Cardiac muscle cell (in vitro differentiated cells and primary cell): Measurements from ENCODE around the gene NAA35. TPM values are rescaled to one million over a fixed set of nuclear protein-coding genes. Genes with fewer than 3 reads are reported as not detected.
"Not testable (repeated sequence)": the region's sequence is repeated elsewhere in the genome, so short reads cannot be mapped to it uniquely, and the experiment has no call there.

Experiments used
- DNase-seq, 2 donors: peaks; one replicate each; pipeline versions ENCODE4 v3.0.0 to v3.0.0-alpha.2; 2010 to 2017; ENCODE audit warnings: low read depth in 1 of 2, low spot score in 1 of 2
- H3K27ac ChIP-seq: fragments of 200-600 bp; sonication (generic); 2 replicates; pipeline ENCODE4 v1.5.1; 2016
- H3K27me3 ChIP-seq: fragments of 200-600 bp; sonication (generic); 2 replicates; pipeline ENCODE4 v1.6.0; 2016; ENCODE audit warnings: control low read depth
- H3K36me3 ChIP-seq: fragments of 200-600 bp; sonication (generic); 2 replicates; pipeline ENCODE4 v1.5.1; 2016; ENCODE audit warnings: control low read depth
- H3K4me1 ChIP-seq: fragments of 200-600 bp; sonication (generic); 2 replicates; pipeline ENCODE4 v1.8.1; 2017; ENCODE audit warnings: low read depth, mild to moderate bottlenecking, mixed run types
- H3K4me3 ChIP-seq: fragments of 200-600 bp; sonication (generic); 2 replicates; pipeline ENCODE4 v1.5.1; 2016; ENCODE audit warnings: mild to moderate bottlenecking
- H3K9me3 ChIP-seq: fragments of 200-600 bp; sonication (generic); 2 replicates; pipeline ENCODE4 v1.5.1; 2017; ENCODE audit warnings: low read depth, mild to moderate bottlenecking, control low read depth
- CTCF ChIP-seq: IDR thresholded peaks from 2 replicates; pipeline ENCODE4 v1.5.1; 2012; ENCODE audit warnings: low read depth, mild to moderate bottlenecking, low read length
- polyA plus RNA-seq: library from polyadenylated mRNA; unstranded; fragments of >200 nt; fragmentation: Nextera tagmentation; extraction: Ambion mirVana; gene quantifications from 2 replicates; pipeline ENCODE4 v1.2.1, GENCODE V29; 2016
- total RNA-seq: library from RNA; depleted of rRNA; stranded (reverse); fragments of >200 nt; gene quantifications from 2 replicates; pipeline ENCODE4 v1.2.3, GENCODE V29; 2016

Gene NAA35
- total and polyA plus RNA-seq, 2 experiments from 2014 or later, result 31.5 to 32.4 TPM

GRCh38 chr9:85964949-85965348 is 24.0 kb downstream of the NAA35 start:
- Histone ChIP-seq H3K27me3 (no peaks in the 10 kb centered on the region), H3K4me3 (no peak overlapping the region), H3K36me3 (peaks cover 15% of the 10 kb centered on the region), H3K4me1 (no peaks in the 10 kb centered on the region), H3K9me3 (no peaks in the 10 kb centered on the region), H3K27ac (no peak overlapping the region)
- DNase-seq, result no peak
- no peak for TF ChIP-seq CTCF

- Histone ChIP-seq H3K4me1 (no peaks in the 10 kb centered on the region), H3K36me3 (peaks cover 9% of the 10 kb centered on the region)
- DNase-seq, result no peak
These were observed 28.8 kb downstream of the NAA35 start for GRCh38 chr9:85969727-85970126.

GRCh38 chr9:85971731-85972130 is 30.8 kb downstream of the NAA35 start:
- Histone ChIP-seq H3K4me3 (no peak overlapping the region), H3K4me1 (no peaks in the 10 kb centered on the region), H3K36me3 (peaks cover 19% of the 10 kb centered on the region), H3K27me3 (no peaks in the 10 kb centered on the region), H3K9me3 (no peaks in the 10 kb centered on the region), H3K27ac (no peak overlapping the region)
- no peak for TF ChIP-seq CTCF
- peak in 1 of 2 donors; percentile 26 for DNase-seq

More at GRCh38 chr9:85969727-85970126, 28.8 kb downstream of the NAA35 start:
- no peak for TF ChIP-seq CTCF
- H3K27ac ChIP-seq, result no peak overlapping the region
- H3K4me3 ChIP-seq, result no peak overlapping the region
- no peaks in the 10 kb centered on the region for H3K27me3 ChIP-seq
- no peaks in the 10 kb centered on the region for H3K9me3 ChIP-seq

GRCh38 chr9:85973238-85973637 is 32.3 kb downstream of the NAA35 start:
- no peak for DNase-seq
- Histone ChIP-seq H3K4me1 (no peaks in the 10 kb centered on the region), H3K36me3 (peaks cover 34% of the 10 kb centered on the region), H3K27ac (no peak overlapping the region), H3K27me3 (no peaks in the 10 kb centered on the region), H3K9me3 (no peaks in the 10 kb centered on the region), H3K4me3 (no peak overlapping the region)
- no peak for TF ChIP-seq CTCF

- H3K9me3 ChIP-seq, H3K27me3 ChIP-seq, DNase-seq, H3K4me1 ChIP-seq, H3K4me3 ChIP-seq, H3K27ac ChIP-seq: not testable (repeated sequence)
- peaks cover 42% of the 10 kb centered on the region for H3K36me3 ChIP-seq
These were observed 33.2 kb downstream of the NAA35 start for GRCh38 chr9:85974055-85974547.

GRCh38 chr9:85978496-85978895 is 37.5 kb downstream of the NAA35 start:
- no peak for TF ChIP-seq CTCF
- Histone ChIP-seq H3K36me3 (peaks cover 62% of the 10 kb centered on the region), H3K9me3 (no peaks in the 10 kb centered on the region), H3K4me1 (peaks cover 10% of the 10 kb centered on the region), H3K4me3 (no peak overlapping the region), H3K27ac (no peak overlapping the region), H3K27me3 (no peaks in the 10 kb centered on the region)
- peak in 1 of 2 donors; percentile 7 for DNase-seq
